ENCODE measurements around the gene SYNPR.

SYNPR gene

DNA sequence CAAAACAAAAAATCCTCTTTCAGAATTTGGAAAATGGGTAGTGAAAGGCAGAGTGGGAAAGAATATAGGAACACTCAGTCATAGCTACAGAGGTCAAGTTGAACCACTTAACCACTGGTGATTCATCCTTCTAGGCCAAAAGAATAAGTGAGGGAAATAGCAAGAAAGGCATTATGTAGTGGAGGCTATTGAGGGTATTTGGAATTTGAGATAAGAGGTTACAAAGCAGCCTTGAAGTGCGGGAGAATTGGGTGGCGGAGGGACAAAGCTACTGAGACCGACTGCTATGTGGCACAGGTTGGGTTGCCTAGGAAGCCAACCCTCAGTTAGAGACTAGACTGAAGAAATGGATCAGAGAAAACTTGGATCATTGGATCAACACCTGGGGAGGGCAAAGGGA is 109.5 kb downstream of the SYNPR start:
- no peak for DNase-seq

DNA sequence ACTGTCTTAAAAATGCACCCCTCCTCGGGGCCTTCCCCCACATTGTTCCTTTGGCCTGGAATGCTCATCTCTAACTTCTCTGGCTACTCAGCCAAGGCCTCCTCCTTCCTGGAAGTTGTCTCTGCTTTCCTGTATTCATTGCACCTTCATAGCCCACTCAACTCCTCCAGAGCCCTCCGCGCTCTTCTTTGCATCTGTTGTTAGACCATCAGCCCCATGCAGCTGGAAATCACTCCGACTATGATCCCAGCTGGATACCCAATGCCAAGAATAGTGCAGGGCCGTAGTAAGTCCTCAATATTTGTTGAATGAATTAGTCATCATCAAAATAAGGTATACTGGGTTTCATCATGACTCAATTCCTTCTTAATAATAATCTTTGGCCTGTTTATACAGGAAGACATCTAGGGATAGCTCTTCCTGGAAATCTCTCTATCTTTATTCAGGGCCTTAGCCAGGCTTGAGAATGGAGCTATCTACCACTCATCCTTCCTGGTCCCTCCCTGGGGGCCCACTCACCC is 112.7 kb downstream of the SYNPR start:
- no peak for DNase-seq

DNA sequence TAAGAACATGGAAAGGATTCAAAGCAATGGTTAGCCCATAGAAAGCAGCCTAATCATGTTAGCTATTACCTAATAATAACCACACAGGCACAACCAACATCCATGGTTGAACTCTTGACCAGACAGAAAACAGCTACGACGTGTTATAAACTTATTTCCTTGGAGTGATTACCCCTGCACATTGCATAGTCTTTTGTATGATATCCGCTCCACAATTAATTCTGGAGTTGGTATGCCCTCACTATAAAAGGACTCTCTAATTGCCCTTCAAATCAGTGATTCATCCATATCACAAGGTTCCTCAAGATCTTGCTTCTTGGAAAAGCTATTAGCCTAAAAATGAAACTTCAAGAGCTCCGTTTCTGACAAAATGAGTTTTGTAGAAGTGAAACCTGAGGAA is 117.9 kb downstream of the SYNPR start:
- no peak for DNase-seq

- no peak for DNase-seq
These were observed 122.2 kb downstream of the SYNPR start for GRCh38 chr3:63400246-63400860.

GRCh38 chr3:63405882-63406281 is 127.8 kb downstream of the SYNPR start:
- no peak for DNase-seq

DNA sequence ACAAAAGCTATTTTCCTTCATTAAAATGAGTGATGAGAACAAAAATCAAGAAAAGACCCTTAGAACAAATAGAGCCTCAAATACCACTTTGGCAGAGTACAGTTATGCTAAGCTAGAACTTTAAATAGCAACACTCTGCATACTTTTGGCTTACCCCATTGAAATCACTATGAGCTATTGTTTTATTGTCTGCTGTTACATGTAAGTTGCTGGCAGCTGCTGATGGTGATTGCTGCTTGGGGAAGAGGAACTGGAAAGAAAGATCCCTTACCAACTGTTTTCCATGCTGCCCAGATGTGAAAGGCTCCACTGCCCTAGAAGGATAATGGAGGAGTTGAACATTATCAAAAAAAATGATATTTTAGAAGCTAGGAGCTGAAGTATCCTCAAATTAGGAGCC is 135.4 kb downstream of the SYNPR start:
- no peak for DNase-seq

DNA sequence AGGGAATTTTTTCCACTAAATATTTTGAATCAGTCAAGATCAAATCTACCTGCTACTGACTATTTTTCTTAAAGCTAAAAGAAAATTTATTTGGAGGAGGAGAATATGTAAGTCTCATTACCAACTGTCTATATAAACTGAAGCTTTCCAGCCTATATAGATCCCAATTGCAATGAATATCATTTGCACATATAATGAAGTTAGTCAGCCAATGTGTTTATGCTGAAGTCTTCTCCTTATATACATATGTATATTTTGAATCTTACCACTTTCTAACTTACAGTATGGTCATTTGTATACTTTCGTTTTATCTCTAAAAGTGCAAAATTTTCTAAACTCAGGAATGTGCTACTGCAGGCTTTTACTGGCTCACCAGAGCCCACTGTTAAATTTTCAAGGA is 136.5 kb downstream of the SYNPR start:
- DNase-seq, result no peak

DNA sequence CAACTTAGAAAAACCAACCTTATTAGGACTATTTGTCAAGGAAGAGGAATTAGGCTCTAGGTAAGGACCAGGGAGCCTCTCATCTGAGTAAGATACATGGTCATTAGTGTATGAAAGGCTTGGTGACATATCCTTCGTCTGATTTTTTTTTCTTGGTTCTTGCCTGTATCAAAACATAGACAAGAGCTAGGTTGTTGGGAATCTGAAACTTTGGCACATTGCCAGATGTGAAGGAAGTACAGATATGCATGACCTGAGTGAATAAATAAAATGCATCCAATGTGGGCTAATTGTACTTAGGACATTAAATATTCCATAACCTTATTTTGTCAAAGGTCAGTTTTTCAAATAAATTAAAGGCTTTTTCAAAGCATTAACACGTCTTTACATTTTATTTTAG is 151.8 kb downstream of the SYNPR start:
- no peak for DNase-seq

- DNase-seq, result no peak
These were observed 152.8 kb downstream of the SYNPR start for GRCh38 chr3:63430875-63431274.

DNA sequence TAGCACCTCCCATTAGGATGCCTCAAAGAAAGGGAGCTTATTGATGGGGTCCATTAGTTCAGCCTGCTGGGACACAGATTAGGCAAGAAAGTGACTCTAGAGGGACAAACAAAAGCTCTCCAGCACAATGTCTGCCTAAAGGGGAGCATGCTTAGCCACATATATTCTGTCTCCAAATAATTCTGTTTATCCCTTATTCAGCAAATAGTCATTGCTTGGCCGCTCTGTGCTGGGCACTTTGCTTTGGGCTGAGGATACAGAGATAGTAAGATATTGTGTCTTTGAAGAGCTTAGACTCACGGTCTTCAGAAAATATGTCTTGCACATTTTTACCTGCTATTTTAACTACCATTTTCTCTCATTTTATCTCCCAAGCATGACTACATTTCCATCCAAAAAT is 159.8 kb downstream of the SYNPR start:
- no peak for DNase-seq

DNA sequence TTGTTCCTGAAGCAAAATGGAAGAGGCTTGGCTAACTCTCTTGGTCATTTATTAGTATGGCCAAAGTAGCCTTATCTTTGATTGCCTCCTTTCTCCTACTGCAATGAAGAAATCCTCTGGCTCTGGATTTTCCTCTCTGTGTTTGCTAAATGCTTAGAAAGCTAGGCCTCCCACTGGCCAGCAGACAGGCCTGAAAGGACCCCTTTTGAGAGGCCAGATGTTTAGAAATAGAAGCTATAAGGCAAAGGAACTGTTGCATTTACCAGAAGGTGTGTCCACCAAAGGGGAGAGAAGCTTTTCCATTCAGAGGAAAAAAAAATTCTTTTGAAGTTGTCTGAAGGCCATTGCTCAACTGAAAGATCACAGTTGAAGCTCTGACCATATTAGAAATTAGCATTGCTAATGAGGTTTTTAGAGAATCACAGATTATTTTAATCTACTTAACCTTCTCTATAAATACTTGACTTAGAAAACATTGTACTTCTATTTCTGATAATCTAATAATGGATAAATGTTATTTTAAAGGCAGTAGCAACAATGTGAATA is 160.8 kb downstream of the SYNPR start:
- DNase-seq, result no peak

- DNase-seq, result no peak
These were observed 163.2 kb downstream of the SYNPR start for GRCh38 chr3:63441262-63441661.

GRCh38 chr3:63442918-63443317 is 164.8 kb downstream of the SYNPR start:
- no peak for DNase-seq

- no peak for DNase-seq
These were observed 171.9 kb downstream of the SYNPR start for GRCh38 chr3:63450023-63450422.

- DNase-seq, result no peak
These were observed 172.7 kb downstream of the SYNPR start for GRCh38 chr3:63450634-63451363.

DNA sequence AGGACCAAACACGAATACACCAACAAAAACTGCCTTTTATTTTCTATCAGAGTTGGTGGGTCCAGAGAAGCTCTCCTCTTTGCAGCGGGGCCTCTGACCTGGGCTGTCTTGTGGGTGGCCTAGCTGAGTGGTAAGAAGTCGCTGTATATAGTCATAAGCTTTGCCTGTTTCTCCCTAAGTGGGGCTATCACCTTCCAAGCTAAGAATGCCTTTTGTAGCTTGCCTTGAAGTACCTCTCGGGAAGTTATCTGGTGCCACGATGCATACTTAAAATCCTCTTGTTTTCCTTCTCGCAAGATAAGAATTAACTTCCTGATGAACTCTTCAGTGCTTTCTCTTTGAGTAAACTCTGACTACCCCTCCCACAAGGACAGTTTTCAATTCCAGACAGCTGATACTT is 178.8 kb downstream of the SYNPR start:
- no peak for DNase-seq

GRCh38 chr3:63458405-63458804 is 180.3 kb downstream of the SYNPR start:
- no peak for DNase-seq

DNA sequence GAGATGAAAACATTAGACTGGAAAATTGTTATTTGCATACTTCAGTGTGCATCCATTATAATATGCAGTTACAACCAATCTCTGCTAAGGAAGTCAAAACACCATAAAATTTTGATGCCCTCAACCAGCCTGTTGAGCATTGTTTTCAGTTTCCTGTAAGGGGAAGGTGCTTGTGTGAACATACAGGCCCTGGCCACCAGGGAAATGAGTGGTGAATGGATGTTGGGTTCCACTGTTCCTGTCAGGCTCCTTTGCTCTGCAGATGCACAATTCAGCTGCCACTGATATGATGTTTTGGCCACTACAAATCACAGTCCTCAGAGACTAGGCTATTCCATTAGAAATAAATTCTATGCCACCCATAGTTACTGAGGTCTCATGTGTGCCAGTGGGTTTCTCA is 184.6 kb downstream of the SYNPR start:
- DNase-seq, result no peak

GRCh38 chr3:63467392-63467791 is 189.3 kb downstream of the SYNPR start:
- DNase-seq, result no peak

GRCh38 chr3:63470745-63471144 is 192.6 kb downstream of the SYNPR start:
- no peak for DNase-seq

DNA sequence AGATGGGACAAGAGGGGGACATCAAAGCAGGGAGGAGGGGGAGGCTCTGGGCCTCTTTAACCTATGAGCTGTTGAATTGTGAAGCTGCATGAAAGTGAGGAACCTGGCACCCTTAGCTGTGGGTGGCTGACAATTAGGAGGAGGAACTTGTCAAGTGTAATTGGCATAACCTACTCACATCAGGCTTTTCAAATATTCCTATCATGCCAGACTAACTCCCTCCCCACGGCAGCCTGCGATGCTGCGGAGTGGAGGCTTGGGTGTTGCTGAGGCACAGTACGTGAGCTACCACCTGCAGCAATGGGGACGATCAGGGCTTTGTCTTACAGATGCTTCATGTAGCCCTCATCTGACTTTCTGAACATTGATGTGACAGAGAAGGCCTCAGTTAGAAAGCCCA is 193.7 kb downstream of the SYNPR start:
- no peak for DNase-seq

DNA sequence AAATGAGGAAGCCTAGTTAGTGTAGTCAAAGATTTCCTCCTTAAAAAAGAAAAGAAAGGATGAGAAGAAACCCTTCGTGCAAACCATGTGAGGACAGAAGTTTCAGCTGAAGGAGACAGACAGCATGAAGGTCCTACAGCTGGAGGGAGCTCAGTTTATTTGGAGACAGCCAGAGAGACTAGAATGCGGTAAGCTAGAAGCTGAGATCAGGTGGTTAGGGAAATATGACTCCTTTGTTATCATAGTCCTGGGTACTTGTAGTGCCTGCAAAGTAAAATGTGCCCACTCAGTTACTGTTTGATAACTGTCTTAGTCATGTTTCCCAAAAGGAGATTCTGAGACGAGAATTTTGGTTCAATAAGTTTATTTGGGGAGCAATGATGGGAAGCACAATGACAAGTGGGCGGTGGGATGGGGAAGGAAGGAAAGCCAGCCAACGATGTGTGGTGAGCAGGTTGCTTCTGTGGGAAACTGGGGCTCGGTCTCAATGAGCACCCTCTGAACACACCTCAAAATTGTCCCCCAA is 195.6 kb downstream of the SYNPR start:
- DNase-seq, result no peak

DNA sequence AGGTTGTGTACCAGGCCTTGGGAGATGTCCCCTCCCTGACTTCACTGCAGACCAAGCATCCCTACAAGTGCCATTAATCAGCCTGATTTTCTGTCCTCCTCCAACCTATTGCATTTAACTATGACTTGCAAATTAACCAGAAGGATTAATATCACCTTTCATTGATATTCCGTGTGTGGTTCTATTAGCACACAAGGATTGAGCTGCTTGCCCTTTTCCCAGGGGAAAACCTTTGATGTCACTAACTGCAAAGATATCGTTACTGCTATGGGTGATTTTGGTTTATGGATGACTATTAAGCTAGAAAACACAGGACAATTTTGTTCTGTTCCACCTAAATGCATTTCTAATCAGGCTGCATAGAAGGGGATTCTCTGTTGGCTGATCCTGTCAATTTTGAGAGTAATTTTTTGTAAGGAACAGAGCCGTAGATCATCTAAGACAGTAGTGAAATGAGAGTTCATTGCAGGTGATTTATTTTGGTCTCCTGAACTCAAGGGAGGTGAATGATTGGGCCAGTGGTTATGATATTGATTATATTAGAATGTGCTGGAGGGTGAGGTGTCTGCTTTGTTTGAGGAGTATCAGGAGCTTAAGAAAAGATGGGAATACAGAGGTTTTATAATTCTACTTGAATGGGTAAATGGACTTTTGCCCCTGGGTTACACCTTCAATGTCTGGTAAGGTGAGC is 196.9 kb downstream of the SYNPR start:
- no peak for DNase-seq

All from NCI-H1417 treated with DMSO at 0.1 percent for 48 hours (cell line).